ENCODE measurements around the gene PLCB3.

DNA sequence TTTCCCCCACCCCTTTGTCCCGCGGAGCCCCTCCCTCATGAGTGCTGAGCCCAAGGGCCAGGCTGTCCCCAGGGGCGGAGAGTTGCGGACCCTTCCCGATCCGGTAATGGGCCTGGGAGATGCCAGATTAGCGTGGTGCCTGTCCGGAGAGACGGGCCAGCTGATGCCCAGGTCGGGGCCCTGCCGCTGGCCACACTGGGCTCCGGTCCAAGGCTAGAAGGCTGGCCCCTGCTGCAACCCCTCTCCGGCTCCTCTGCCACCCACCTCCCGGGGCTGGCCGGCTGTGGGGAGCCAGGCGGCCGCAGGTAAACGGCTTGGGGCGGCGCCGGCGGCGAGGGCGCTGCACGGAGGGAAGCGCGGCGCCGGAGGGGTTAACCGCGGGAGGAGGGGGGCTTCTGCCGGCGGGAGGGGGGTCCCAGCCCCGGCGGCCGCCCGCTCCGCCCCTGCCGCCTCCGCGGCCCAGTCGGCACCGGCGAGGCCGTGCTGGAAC is 40.0 kb downstream of the PLCB3 start, which contains the start of gene KCNK4:
- TF ChIP-seq, protein P1, sequence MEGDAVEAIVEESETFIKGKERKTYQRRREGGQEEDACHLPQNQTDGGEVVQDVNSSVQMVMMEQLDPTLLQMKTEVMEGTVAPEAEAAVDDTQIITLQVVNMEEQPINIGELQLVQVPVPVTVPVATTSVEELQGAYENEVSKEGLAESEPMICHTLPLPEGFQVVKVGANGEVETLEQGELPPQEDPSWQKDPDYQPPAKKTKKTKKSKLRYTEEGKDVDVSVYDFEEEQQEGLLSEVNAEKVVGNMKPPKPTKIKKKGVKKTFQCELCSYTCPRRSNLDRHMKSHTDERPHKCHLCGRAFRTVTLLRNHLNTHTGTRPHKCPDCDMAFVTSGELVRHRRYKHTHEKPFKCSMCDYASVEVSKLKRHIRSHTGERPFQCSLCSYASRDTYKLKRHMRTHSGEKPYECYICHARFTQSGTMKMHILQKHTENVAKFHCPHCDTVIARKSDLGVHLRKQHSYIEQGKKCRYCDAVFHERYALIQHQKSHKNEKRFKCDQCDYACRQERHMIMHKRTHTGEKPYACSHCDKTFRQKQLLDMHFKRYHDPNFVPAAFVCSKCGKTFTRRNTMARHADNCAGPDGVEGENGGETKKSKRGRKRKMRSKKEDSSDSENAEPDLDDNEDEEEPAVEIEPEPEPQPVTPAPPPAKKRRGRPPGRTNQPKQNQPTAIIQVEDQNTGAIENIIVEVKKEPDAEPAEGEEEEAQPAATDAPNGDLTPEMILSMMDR (IDR thresholded peaks at IDR 0.05), result no peak
- no peak for TF ChIP-seq POLR2A (IDR thresholded peaks at IDR 0.05)

Measured in right lobe of liver (tissue), 4 donors.